Glomerular visceral epithelial cell (primary cell): ENCODE results near the gene NLRP6.
"Not testable (repeated sequence)": the region's sequence is repeated elsewhere in the genome, so short reads cannot be mapped to it uniquely, and the experiment has no call there.

Experiments used
- DNase-seq: peaks from one replicate; pipeline ENCODE4 v3.0.0-alpha.2; 2016; ENCODE audit errors: extremely low spot score

The NLRP6 gene

DNA sequence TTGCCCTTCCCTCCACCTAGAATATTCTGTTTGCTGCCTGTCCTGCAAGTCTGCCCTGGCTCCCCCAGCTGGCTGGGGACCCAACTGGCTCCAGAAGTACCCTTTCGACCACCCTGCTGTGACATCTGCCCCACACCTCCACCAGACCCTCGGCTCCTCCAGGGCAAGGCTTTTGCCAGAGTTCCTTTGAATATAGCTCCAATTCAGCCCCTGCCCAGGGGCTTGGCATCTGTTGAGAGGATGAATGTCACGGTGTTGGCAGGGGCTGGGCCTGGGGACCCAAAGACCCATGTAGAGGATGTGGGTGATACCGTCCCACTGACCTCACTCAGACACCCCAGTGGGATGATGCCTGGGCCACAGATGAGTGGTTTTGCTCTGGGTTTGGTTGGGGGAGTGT is 4.0 kb downstream of the NLRP6 start:
- no peak for DNase-seq

DNA sequence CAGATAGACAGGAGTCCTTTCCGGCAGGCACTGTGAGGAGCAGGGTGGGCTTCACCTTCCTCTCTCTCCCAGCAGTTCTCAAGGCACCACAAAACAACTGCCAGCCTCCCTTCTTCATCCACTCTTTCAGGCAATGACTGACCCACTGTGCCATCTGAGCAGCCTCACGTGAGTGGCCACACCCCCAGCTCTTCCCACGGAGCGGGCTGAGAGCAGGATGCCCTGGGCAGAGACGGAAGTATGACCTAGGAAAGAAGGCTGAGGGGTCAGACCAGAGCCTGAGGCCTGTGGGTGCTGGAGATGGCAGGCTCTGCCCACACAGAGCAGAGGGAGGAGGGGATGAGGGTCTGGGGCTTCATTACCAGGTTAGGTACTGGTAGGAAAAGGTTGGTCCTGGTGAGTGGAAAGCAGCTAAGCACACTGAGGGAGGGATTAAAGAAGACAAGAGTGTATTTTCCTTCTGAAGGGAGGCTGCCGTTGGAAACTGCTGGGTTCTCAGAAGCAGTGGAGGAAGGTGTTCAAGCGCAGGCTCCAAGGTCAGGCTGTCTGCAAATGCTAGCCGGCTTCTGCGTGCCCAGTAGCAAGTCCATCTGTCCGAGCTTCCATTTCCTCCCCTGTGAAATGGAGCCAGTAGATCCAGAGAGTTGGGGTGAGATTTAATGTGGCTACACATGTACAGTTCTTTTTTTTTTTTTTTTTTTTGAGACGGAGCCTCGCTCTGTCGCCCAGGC is 4.6 kb downstream of the NLRP6 start:
- no peak for DNase-seq

DNA sequence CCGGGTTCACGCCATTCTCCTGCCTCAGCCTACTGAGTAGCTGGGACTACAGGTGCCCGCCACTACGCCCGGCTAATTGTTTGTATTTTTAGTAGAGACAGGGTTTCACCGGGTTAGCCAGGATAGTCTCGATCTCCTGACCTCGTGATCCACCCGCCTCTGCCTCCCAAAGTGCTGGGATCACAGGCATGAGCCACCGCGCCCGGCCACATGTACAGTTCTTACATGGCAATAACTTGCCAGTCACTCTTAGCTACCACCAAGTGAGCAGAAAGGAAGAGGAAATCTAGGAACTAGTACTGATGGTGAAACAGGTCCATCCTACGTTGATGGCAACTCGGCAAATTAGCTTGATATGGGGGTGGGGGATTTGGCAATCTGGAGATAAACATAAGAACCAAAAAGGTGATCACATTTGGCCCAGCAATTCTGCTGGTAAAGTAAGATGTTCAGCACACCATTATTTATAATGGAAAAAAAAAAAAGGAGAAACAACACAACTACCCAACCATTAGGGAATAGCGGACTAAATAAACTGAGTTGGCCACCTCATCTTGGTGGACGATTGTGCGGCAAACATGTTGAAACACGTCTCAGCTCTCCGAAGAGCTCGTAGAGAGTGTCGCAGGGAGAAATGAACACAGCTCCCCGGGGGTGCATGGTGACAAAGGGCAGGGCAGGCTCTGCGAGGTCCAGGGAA is 5.3 kb downstream of the NLRP6 start:
- DNase-seq: no peak

DNA sequence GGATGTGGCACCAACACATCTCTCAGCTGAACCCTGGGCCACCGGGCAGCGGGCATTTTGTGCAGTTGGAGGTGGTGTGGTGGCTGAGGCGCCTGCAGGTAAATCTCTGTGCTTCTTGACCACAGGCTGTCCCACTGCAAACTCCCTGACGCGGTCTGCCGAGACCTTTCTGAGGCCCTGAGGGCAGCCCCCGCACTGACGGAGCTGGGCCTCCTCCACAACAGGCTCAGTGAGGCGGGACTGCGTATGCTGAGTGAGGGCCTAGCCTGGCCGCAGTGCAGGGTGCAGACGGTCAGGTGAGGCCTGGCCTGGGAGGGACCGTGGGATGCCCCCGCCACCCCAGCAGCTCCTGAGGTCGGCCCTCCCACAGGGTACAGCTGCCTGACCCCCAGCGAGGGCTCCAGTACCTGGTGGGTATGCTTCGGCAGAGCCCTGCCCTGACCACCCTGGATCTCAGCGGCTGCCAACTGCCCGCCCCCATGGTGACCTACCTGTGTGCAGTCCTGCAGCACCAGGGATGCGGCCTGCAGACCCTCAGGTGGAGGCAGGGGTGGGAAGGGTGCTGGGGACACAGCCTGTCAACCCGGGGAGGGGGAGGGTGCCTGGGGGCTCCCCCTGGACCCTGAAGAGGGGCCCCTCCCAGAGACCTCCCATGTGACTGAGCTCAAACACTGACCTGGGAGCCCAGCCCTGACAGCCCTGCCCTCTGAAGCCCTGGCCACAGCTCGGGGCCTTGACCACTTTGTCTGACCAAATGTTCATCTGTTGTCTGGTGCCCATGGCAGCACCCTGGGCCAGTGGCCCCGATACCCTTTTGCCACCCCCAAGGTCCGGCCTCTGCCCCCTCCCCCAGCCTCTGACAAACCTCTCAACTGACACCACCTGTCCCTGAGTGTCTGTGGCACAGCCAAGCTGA is 6.2 kb downstream of the NLRP6 start:
- DNase-seq: no peak

DNA sequence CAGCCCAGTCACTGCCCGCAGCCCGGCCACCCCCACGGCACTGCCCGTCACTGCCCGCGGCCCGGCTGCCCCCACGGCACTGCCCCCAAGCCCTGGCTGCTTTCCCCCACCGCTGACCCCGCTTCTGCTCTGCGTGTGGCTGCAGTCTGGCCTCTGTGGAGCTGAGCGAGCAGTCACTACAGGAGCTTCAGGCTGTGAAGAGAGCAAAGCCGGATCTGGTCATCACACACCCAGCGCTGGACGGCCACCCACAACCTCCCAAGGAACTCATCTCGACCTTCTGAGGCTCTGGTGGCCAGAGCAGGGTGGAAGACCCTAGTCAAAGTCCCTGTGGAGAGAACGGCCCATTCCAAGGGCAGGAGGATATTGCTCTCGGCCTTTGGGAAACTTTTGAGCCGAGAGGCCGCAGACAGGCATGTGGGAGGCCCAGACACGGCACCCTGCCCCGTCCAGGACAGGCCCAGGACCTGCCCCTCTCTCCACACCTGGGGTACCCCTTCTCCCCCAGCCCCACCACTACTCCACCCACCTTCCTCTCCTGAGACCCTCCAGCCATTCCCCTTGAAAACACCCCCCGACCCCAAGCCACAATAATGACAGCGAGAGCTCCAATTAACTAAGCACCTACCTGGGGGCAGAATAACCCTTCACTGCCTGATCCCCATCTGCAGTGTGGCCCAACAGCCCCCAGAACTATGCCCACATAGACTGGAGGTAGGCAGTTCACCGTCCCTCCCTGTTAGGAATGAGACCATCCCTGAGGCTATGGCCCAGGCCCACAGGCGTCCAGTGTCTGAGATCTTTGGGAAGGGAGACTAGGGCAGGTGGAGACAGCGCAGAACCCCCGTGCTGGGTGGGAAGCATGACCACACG is 7.0 kb downstream of the NLRP6 start:
- DNase-seq: no peak

DNA sequence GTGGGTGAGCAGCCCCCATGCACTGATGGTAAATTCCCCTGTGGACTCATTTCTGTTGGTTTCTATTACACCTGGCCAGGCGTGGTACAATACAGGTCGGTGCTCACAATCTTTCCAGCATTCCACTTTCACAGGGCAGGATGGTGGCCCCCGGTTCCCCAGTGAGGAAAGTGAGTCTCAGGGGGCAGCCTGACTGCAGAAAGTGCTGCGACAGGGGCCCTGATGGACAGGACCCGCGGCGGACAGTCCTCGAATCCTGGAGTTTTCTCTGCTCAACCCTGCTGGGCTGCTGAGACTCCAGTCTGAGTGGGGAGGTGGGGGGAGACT is 7.7 kb downstream of the NLRP6 start:
- no peak for DNase-seq

DNA sequence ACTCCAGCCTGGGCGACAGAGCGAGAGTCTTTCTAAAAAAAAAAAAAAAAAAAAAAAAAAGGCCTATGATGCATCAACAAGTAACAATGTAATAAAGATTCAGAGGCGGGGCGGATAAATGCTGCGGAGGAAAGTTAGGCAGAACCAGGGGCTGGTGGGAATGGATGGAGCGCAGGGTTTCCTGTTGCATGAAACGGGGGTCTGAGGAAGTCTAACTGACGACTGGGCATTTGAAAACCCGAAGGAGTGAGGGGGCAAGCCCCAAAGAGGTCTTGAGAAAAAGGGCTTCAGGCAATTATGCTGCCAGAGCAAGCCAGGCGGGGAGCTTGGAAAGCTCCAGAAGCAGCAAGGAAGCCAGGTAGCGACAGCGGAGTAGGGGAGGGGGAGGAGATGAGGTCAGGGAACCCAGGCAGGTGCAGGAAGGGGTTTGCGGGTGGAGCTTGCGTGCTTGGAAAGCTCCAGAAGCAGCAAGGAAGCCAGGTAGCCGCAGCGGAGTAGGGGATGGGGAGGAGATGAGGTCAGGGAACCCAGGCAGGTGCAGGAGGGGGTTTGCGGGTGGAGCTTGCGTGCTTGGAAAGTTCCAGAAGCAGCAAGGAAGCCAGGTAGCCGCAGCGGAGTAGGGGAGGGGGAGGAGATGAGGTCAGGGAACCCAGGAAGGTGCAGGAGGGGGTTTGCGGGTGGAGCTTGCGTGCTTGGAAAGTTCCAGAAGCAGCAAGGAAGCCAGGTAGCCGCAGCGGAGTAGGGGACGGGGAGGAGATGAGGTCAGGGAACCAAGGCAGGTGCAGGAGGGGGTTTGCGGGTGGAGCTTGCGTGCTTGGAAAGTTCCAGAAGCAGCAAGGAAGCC is 9.0 kb downstream of the NLRP6 start:
- not testable (repeated sequence) for DNase-seq

DNA sequence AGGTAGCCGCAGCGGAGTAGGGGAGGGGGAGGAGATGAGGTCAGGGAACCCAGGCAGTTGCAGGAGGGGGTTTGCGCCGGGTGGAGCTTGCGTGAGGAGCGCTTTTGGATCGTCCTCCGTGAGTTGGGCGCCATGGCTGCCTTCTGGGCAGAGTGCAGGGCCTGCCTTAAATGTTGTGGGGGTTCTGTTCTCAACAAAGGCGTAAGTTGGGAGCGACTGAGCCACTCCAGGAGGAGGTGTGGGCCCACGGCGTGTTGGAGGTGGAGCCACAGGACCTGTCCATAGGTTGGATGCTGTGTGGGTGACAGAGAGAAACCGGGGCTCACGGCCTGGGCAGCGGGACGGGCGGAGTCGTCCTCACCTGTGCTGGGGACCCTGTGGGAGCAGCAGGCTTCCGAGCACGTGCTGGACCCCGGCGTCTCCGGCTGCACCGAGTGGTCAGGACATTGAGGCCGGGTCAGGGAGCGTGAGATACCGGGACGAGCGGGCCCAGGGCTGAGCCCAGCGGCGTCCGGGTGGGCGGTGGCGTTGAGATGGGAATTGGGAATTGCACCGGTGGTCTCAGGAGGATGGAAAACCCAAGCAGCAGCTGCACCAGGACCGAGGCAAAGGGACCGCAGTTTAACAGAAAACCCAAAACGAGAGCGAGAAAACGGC is 9.7 kb downstream of the NLRP6 start:
- no peak for DNase-seq

DNA sequence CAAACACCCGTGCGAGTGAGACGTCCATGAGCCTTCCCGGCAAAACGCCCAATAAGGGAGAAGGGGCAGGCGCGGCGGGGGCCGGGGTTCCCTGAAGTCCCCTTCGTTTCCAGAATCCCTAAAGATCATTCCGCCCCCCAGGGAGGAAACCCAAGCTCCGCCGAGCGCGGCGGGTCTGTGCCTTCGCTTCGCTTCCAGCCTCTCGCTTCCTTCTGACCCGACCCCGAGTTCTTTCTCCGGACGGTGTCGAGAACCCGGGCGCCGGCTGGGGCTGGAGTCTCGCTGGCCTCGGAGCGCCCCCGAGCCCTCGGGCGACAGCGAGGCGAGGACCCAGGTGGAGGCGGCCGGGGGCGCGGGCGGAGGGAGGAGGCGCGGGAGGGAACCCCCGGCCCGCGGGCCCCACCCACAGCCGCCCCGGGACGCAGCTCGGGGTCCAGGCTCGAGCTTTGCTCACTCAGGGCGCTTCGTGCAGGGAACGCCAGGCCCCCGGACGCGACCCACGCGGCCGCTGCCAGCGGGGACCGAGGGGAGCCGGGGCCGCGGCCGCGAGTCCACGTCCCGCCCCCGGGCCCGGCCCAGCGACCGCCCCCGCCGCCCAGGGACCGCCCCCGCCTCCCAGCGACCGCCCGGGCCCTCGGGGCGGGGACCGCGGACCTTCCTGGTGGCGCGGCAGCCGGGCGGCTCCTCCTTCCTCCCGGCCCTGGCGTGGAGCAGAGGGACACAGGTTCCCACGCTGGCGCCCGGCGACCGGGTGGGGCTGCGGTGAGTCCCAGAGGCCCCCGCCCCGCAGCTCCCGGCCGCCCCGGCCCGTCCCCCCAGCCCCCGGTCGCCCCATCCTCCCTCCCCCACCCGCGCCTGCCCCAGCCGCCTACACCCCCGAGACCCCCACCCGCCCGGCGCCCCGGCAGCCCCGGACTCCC is 10.5 kb downstream of the NLRP6 start, which contains the start of gene PGGHG:
TSS of gene PGGHG (plus strand) at position 649 of the 920 bp plus-strand sequence. CDS start 691 bp downstream, outside the sequence.
- DNase-seq: peak; percentile 58

DNA sequence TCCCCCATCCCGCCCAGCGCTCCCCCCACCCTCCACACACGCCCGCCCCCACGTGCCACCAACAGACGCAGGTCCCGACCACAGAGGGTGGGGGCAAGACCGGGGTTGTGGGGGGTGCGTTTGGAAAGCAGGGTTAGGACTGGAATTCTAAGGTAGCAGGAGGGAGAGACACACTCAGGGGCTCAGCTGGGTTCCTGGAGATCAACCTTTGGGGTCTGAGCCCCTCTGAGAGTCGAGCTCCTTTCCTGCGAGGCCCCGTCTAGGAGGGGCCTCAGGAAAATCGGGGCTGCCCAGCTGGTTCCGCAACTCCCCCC is 11.1 kb downstream of the NLRP6 start:
- DNase-seq: no peak

DNA sequence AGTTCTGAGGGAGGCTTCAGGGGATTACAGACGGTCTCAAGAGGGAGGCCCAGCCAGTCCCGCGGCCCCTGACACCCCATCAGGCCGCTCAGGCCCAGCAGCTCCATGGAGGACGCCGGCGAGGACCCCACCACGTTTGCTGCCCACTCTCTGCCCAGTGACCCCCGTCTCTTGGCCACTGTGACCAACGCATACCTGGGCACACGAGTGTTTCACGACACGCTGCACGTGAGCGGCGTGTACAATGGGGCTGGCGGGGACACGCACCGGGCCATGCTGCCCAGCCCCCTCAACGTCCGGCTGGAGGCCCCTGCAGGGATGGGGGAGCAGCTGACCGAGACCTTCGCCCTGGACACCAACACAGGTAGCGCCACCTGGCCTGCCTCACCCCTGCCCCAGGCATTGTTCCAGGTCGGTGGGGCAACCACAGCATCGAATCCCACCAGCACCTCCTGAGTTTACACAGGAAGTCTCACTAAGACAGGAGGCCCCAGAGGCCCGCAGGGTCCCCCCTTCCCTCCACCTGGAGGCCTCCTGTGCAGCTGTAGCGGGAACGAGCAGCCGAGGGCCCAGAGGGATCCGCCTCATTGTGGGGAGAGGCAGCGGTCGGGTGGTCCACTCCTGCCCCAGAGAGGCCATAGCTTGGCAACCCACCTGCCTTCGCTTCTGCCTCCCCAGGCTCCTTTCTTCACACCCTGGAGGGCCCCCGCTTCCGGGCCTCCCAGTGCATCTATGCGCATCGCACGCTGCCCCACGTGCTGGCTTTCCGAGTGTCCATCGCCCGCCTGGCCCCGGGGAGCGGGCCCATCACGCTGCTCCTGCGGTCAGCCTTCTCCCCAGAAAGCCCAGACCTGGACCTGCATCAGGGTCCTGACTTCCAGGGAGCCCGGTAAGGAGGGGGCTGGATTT is 11.8 kb downstream of the NLRP6 start:
- no peak for DNase-seq

DNA sequence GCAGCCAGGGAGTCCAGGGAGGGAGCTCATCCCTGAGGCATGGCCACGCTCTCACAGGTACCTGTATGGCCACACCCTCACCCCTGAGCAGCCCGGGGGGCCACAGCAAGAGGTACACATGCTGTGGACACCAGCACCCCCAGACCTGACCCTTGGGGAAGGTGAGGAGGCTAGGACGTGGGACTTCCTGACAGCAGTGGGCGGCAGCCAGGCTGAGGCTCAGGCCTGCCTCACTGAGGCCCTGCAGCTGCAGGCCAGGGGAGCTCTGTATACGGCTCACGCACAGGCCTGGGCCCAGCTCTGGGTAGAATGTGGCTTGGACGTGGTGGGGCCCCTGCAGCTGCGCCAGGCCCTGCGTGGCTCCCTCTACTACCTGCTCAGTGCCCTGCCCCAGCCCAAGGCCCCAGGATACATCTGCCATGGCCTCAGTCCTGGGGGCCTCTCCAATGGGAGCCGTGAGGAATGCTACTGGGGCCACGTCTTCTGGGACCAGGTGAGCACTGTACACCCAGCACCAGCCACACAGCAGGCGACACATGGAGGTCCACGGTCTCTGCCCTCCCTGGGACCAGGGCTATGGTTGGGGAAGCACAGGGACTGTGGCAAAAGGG is 12.5 kb downstream of the NLRP6 start:
- DNase-seq: no peak

DNA sequence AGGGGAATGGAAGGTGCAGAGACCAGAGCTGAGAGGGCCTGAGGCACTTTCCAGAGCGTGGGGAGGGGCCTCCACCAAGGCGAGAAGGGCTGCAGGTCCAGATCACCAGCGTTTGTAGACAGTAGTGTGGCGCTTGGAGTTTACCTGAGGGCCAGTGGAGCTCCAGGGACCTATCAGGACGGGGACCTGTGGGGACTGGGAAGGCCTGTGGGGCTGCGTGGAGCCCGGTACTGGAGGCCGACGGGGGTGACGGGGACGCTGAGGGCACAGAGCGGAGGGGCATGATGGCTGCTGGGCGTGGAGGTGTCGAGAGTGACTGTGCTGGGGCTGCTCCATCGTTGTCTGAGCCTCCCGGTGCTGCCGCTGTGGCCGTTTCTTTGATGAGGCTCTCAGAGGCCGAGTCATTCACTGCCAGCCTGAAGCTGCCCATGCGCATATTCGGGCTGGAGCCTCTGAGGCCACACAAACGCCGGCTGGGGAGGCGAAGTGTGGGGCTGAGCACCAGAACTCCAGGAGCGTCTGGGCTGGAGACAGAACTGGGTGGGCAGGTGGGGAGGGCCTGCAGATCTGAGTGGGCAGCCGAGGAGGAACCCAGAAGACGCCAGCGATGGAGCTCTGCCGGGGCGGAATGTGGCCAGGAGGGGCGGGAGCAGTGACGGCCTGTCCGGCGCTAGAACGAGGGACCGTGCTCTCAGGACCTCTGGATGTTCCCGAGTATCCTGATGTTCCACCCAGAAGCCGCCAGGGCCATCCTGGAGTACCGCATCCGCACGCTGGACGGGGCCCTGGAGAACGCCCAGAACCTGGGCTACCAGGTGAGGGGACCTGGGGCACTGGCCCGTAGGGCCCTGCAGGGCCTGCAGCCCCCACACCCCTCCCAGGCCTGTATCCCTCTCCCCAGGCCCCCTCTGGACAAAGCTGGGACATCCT is 13.3 kb downstream of the NLRP6 start:
- no peak for DNase-seq

DNA sequence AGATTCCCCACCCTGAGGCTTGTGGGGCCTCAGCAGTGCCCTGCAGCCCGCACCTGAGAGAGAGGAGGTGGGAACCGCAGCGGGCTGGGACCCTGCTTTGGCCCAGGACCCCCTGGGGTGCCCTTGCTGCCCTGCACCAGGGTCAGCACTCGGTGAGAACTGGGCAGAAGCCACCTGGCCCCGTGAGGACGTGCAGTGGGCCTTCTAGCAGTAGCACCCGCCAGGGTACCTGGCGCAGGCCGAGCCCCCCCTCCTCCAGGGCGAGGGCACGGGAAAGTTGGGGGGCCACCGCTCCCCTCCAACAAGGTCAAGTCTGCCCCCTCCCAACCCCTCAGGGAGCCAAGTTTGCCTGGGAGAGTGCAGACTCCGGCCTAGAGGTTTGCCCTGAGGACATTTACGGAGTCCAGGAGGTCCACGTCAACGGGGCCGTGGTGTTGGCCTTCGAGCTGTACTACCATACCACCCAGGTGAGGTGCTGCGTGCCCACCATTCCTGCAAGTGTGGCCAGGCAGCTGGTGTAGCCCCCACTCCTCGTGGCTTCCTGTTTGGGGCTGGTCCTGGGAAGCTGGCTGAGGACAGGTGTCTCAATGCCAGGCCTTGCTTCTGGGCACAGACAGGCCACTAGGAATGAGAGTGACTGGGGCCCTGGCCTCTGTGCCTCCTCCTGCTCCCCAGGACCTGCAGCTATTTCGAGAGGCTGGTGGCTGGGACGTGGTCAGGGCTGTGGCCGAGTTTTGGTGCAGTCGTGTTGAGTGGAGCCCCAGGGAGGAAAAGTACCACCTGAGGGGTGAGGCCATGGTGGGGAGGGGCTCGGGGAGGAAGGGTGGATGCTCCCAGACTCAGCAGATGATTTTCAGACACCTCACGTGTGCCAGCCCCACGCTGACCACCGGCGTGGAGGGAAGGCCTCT is 14.3 kb downstream of the NLRP6 start:
- no peak for DNase-seq

DNA sequence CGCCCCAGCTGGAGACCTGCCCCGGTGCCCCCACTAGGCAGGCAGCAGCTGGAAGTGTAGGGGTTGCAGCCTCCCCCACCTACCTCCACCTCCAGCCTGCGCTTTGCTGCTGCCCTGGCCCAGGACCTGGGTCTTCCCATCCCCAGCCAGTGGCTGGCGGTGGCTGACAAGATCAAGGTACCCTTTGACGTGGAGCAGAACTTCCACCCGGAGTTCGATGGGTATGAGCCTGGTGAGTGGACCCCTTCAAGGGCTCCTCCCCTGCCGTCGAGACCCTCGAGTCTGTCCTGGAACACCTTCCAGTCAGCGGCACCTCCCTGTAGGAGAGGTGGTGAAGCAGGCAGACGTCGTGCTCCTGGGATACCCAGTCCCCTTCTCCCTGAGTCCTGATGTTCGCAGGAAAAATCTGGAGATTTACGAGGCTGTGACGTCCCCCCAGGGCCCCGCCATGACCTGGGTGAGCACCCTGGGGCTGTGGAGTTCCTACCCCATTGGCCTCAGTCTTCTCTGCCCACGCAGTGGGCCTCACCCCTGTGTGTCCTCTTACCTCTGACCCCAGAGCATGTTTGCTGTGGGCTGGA is 15.2 kb downstream of the NLRP6 start:
- no peak for DNase-seq
